Vagina (tissue), 2 donors: Measurements from ENCODE around the gene SIK2.
A peak's percentile ranks its signal among the peaks of the same experiment; 100 is the strongest.

Experiments used
- CTCF ChIP-seq, 3 experiments: fragments of 450-650 bp in 2 of 3; fragments of 200-600 bp in 1 of 3; sonication (generic) in 1 of 3; IDR thresholded peaks; one replicate each; pipeline ENCODE4 v1.5.1; 2017 to 2019; ENCODE audit warnings: antibody characterized with exemption in 3 of 3, mild to moderate bottlenecking in 2 of 3, moderate library complexity in 2 of 3
- POLR2AphosphoS5 ChIP-seq, 2 donors: sonication (generic); formaldehyde crosslinking; IDR thresholded peaks; one replicate each; pipeline ENCODE4 v1.9.0; 2017; ENCODE audit warnings: antibody characterized with exemption in 2 of 2, mild to moderate bottlenecking in 2 of 2, low read depth in 1 of 2; ENCODE audit not compliant: insufficient read depth in 1 of 2

GRCh38 chr11:111602865-111603610 lies 789 bp downstream of the SIK2 start:
- TF ChIP-seq CTCF (IDR thresholded peaks at IDR 0.05) (no peak), POLR2AphosphoS5 (IDR thresholded peaks at IDR 0.05; ENCODE audit: insufficient read depth in 1 of 2, low read depth in 1 of 2) (peak in 1 of 2 donors; percentile 9)
